GM18868 (cell line): ENCODE results near the gene TMPRSS2.
A peak's percentile ranks its signal among the peaks of the same experiment; 100 is the strongest.

Experiments
- ATAC-seq: cut with Tn5 transposase; IDR thresholded peaks from one replicate; pipeline ENCODE4 v1.9.1; 2021; ENCODE audit warnings: mild to moderate bottlenecking, moderate library complexity; ENCODE audit not compliant: unreplicated experiment

Gene TMPRSS2

GRCh38 chr21:41451753-41452676, 55.9 kb downstream of the TMPRSS2 start:
- ATAC-seq, result no peak

GRCh38 chr21:41449613-41450012, 58.3 kb downstream of the TMPRSS2 start:
- no peak for ATAC-seq

GRCh38 chr21:41447356-41447755, 60.6 kb downstream of the TMPRSS2 start:
- no peak for ATAC-seq

GRCh38 chr21:41446586-41446985, 61.4 kb downstream of the TMPRSS2 start:
- ATAC-seq, result no peak

- no peak for ATAC-seq
Observed at GRCh38 chr21:41445465-41445862, 62.5 kb downstream of the TMPRSS2 start.

GRCh38 chr21:41444703-41445464, 63.1 kb downstream of the TMPRSS2 start:
- no peak for ATAC-seq

- no peak for ATAC-seq
Observed at GRCh38 chr21:41443562-41443961, 64.4 kb downstream of the TMPRSS2 start.

GRCh38 chr21:41442481-41443186, 65.3 kb downstream of the TMPRSS2 start:
- ATAC-seq, result no peak

- ATAC-seq, result no peak
Observed at GRCh38 chr21:41441546-41441945, 66.4 kb downstream of the TMPRSS2 start.

- ATAC-seq, result no peak
Observed at GRCh38 chr21:41439248-41439647, 68.7 kb downstream of the TMPRSS2 start.

GRCh38 chr21:41438425-41439113, 69.4 kb downstream of the TMPRSS2 start:
- no peak for ATAC-seq

GRCh38 chr21:41437729-41438128, 70.2 kb downstream of the TMPRSS2 start:
- ATAC-seq, result no peak

GRCh38 chr21:41435706-41436105, 72.3 kb downstream of the TMPRSS2 start:
- ATAC-seq, result no peak

- no peak for ATAC-seq
Observed at GRCh38 chr21:41433566-41433965, 74.4 kb downstream of the TMPRSS2 start.

- no peak for ATAC-seq
Observed at GRCh38 chr21:41432562-41433460, 75.1 kb downstream of the TMPRSS2 start.

GRCh38 chr21:41431788-41432548, 76.0 kb downstream of the TMPRSS2 start:
- peak; percentile 94 for ATAC-seq

GRCh38 chr21:41429925-41430491, 78.0 kb downstream of the TMPRSS2 start:
- no peak for ATAC-seq

GRCh38 chr21:41429305-41429704, 78.7 kb downstream of the TMPRSS2 start:
- no peak for ATAC-seq

- ATAC-seq, result no peak
Observed at GRCh38 chr21:41428847-41429246, 79.1 kb downstream of the TMPRSS2 start.
